ENCODE data around the gene SIL1.

SIL1 gene

DNA sequence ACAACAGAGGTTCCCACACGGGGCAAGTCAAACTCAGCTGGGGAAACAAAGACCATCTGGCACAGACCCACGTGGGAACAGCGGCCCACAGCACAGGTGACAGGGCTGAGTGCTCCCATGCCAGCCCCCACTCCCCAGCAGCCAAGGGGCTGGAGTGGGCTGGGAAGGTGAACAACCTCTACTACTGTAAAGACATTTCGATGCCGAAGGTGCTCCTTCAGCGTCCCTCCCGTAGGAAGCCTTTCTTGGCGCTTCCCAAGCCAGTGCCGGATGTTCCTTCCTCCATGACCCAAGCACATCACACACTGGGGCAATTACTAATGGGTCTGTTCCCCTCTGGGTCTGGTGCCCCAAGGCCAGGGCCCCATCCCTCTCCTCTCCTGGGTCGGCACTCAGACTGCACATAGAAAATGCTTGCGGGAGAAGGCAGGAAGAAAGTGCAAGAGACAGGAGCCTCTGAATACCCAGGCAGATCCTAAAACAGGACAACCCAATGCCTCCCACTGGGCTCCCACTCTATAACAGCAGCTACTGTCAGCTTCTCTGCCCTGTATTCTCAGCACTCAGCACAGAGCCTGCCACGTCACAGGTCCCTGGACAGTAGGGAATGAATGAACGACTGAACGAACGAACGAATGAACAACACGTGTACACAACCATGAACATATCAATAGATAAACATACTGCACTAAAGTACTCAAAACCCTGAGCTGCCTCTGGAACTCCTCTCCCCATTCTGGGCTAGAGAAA, 246.0 kb downstream of the SIL1 start:
- DNase-seq = no peak

DNA sequence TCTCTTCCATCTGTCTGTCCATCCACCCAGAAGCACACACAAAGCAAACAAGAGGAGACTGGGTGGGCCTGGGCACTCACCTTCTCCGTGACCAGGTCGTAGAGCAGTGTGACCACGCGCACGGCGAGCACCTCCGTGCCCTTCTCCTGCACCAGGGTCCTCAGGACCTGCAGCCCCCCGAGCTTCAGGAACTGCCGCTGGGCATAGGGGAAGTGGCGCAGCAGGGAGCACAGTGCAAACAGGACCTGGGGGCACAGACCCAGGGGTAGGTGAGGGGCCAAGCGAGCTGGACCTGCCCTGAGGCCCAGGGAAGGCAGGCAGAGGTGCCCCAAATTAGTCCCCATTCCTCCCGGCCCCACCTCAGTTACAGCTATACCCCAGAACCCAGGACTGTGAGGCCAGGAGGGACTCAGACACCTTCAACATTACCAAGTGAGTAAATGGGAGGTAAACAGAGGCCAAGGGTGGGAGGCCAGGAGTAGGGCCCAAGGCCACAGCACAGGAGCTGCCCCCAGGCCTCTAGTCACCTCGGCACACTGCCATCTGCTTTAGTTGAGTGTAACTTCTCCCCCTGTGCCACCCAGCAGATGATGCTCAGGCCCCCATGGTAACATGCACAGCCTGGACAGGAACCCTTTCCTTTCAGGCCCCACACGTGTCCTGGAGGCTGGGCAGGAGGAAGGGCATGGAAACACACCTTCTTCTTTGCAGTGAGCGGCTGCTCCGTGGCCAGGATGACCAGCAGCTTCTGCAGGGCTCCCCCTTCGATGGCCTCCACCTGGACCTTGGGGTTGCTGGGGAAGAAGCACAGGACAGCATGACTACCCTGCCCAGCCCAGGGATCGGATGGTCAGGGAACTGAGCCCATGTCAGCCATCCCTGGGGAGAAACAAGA, 246.8 kb downstream of the SIL1 start:
- DNase-seq = no peak

DNA sequence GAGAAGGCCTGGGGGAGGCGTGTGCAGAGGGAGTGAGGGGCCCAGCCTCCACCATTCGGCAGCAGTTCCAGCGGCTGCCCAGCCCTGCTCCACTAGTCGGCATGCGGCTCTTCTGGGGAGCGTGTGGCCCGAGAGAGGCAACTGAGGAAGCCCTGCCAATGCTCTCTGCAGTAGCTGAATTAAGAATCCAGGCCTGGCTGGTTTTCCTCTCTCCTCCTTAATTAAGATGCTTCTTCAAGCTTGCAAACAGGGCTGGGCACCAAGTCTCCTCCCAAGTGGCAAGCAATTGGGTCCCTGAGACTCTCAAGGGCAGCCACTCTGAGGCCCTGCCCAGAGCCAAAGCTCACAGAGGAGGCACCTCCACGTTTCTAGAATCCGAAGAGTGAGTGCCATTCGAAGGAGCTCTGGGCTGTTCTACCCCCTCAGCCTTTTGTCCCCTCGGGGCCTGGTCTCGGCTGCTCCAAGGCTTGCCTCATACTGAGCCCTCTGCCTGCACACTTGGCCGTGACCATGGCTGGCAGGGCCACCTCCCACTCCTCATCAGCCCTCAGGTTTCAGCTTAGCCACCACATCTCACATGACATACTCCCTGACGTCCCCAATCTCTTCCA, 247.6 kb downstream of the SIL1 start:
- no peak for DNase-seq

DNA sequence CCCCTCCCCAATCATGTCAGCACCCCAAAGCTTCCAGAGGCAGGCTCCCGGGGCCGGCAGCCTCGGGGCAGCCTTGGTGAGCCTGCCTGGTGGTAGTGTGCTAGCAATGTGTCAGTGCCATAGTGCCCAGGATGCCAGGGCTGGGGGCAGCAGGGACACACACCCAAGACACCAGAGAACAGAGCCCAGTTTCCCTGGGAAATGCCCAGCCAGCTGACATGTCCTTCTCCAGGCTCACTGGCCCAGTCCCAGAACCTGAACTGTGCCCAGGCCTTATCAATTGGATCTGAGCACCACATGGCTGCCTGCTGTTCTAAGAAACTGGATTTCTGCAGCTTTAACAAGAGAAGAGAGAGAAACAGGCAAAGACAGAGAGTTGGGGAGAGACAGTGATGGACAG, 248.2 kb downstream of the SIL1 start:
- DNase-seq = no peak

DNA sequence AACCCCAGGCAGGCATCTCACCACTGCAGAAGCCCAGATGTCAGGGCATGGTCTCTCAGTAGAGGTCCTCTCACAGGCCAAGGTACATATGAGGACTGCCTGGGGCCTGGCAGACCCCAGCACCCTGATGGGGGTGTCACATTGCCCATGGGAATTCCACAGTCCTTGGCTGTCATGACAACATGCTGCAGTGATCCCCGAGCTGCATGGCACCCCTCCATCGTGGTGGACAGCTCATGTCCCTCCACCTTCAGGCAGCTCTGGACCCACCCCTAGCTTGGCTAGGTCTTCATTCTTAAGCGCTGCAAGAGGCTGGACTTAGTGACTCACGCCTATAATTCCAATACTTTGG, 249.0 kb downstream of the SIL1 start:
- no peak for DNase-seq

DNA sequence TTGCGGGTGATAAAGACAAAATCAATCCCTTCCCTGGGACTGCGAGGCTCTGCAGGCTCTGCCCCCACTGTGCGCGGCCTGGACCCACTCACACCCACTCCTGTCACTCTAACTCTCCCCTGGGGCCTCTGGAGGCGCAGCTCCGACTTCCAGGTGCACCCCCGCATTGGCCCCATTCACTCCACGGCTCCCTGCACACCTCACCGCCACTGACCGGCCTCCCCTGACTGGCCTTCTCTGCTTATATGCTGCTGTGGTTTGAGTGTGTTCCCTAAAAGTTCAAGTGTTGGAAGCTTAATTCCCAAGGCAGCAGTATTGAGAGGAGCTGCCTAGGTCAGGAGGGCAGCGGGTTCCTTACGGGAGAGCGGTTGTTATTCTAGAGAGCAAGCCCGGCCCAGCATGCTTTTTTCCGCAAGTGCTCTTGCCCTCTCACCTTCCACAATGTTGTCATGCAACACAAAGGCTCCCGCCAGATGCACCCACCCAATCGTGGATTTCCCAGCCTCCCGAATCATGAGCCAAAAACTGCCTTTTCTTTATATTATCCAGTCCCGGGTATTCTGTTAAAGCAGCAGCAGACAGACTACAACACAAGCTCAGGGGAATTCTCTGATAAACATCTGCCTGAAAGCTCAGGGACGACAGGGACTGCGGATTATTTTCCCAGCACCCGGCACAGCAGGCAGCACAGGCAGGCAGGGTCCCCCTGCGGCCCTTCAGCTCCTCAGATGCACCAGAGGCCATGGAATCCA, 249.5 kb downstream of the SIL1 start:
- no peak for DNase-seq

DNA sequence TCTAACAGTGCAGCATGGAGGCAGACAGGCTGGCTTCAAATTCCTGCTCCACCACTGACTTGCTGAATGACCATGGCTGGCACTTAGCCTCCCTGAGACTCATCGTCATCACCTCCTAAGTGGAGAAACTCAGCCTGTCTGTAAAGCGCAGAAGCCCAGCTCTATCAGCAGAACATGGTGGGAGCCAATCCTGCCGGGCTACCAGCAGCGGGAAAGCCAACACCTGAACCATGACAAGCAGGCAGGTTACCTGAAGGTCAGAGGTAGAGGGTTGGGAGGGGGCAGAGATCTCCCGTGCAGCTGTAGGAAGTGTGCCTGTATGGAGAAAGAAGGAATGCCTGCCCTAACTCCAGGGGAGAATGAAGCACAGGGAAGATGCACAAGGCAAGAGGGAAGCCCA, 250.4 kb downstream of the SIL1 start:
- DNase-seq = no peak

DNA sequence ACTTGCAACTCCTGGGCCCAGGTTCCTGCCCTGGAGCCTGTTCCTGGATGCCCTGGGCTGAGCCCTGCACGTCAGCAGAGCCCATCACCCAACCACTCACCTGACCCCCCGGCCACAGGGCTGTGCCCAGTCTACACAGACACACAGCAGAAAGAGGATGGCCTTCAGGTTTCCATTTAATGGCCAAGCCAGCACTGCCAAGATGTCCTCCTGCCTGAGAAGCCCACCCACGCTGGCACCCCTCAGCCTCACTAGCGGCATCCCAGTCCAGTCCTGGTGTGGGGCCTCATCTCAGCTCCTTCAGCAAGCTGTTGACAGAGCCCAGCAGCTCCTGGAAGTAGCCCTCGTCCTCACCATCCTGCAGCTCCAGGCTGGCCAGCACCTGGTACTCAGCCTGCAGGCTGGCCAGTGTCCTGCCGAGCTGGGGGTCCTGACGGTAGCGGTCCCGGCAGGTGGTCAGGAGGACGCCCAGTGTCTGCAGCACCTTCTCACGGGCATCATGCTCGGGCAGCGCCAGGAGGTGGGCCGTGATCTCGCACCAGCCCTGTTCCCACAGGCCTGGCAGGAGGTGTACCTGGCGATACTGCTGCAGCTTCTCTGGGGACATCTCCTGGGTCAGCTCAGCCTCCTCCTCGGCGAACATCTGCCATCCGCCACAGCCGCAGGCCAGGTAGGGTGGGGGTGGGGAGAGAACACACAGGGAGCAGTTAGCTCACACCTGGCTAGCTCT, 251.2 kb downstream of the SIL1 start:
- no peak for DNase-seq

DNA sequence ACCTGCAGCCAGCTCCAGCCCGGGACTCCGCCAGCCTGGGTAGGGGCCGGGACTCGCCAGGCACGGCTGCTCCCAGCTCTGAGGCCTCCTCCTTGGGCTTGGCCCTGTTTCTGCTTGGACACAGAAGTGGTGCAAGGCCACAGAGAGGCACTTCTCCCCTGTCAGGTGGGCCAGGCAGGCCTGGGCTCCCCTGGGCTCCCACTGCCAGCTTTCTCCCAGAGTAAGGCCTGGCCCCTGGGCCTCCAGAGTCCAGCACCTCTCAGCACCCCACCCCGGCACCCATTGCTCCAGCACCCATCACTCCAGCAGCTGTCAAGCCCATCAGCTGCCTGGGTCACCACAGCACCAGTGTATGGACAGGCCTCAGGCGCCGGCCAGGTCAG, 251.9 kb downstream of the SIL1 start:
- no peak for DNase-seq

DNA sequence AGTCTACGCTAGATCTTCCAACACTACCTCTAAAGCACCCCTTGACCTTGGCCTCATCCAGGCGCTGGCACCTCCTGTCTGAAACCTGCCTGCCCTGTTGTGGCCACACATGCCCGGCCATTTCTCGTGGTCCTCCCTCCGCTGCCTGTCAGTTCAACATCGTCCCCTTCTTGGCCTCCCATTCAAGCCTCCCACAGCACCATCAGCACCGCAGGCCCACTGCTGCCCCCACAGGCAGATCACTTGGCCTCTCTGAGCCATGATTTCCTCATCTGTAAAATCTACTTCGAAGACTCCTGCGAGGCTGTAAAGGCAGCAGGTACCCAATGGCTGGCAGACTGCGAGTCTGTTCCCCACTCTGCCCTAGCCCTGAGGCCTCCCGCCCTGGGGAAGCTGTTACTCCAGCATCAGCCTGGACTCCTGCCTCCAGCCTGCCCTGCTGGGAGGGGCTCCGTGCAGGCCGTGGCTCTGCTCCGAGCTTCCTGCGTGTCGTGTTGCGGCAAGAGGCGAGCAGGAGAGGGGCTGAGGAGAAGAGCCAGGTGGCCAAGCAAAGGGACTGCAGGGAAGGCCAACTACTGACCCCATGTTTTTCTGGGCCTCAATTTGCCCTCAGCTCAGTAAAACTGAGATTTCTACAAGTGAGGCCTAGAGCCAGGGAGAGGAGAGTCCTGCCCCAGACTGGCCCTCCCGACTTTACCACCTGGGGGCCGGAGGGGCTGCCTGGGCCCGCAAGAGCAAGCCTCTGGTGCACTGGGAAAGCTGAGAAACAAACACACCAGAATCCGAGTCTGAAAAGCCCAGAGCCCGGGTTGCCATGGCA, 252.5 kb downstream of the SIL1 start:
- no peak for DNase-seq

DNA sequence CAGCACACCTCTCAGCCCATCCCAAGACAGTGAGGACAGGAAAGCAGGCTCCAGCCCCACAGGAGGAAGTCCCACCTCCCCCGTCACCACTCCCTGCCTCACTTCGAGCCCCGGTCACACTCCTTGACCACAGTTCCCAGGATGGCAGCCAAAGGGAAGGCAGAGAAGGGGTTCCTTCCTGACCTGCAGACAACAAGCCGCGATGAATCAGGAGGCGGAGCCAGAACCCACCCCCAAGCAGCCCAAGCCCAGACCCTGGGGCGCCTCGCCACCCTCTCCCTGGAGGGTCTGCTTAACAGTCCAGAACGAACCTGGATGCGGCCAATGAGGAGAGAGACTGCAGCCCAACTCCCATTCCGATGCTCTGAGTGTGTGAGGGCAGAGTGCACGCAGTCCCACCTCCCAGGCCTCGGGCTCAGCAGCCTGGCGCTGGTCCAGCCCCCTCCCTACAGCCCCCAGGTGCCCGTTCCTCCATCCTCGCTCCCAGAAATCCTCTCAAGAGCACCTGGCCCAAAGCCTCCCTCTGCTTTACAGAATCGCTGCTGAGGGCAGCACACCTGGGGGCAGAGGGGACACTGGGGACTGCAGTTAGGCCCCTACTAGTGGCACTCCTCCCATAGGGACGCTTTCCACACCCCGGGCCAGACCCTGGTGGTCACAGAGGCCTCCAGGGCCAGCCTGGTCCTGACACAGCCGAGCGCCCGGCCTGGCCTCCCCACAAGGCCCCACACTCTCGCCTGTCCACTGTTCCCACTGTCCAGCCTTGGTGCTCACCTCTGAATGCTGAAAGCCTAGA, 253.4 kb downstream of the SIL1 start:
- no peak for DNase-seq

DNA sequence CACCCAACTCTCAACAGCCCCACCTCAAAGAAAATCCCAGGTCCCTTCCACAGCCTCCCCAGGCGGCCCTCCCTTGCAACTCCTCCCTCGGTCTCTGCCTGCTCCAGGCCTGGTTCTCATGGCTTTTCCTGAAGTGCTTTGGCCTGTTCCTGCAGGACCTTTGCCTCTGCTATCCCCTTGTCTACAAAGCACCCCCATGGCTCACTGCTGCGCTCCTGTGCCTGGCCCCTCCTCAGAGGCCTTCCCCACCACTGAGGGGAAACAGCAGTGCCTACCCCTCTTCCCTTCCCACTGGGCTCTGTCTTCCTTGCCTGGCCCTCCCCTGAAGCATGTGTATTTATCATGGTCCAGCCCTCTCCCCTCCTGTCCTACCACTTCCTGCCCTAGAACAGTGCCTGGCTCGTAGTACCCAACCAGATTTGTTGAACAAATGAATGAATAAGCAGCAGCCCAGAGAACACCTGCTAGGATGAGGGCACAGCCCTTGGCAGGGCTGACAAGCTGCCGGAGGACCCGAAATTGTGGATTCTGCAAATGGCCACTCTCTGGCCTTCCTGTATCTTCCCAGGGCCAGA, 254.5 kb downstream of the SIL1 start:
- no peak for DNase-seq

DNA sequence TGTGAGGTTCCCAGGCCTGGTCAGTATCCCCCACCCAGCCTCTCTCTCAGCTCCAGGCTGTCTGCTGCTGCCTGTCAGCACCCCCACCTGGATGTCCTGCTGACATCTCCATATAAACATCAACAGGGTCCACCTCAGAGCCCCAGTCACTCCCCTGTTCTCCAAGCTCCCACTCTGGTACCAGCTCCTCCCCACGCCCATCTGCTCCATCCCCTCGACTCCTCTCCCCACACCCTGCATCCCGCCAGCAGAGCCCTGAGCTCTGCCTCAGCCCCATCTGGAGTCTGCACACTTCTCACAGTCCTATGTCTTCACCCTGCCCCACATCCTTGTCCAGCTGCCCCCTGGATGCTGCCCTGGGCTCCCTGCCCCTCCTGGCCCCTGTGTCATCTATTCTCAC, 255.3 kb downstream of the SIL1 start:
- no peak for DNase-seq

DNA sequence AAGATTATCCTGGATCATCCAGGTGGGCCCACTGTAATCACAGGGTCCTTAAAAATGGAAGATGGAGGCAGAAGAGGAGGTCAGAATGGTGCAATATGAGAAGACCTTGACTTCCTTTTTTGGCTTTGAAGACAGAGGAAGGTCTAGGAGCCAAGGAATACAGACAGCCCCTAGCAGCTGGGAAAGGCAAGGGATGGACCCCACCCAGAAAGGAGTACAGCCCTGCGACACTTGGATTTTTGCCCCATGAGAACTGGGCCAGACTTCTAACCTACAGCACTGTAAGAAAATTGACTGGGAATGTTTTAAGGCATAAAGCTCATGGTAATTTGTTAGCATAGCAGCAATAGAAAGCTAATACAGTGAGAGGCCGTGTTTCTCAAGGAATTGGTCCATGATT, 256.1 kb downstream of the SIL1 start:
- no peak for DNase-seq

DNA sequence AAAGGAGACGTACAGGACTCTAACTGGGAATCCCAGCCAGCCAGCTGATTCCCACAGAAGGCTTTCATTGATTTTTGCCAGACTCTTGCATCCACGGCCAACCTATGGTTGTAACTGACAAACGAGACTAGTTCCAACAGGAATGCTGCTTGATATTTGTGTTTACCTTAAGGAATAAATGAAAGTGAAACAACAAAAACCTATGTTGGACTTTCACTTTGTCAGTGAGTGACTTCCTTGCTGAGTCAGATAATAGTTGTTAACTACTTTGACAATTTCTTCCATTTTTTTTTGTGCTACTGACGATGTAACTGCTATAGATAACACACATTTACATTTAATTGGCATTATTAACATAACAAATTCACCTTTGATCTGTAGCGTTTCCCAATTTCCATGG, 259.6 kb downstream of the SIL1 start:
- no peak for DNase-seq

DNA sequence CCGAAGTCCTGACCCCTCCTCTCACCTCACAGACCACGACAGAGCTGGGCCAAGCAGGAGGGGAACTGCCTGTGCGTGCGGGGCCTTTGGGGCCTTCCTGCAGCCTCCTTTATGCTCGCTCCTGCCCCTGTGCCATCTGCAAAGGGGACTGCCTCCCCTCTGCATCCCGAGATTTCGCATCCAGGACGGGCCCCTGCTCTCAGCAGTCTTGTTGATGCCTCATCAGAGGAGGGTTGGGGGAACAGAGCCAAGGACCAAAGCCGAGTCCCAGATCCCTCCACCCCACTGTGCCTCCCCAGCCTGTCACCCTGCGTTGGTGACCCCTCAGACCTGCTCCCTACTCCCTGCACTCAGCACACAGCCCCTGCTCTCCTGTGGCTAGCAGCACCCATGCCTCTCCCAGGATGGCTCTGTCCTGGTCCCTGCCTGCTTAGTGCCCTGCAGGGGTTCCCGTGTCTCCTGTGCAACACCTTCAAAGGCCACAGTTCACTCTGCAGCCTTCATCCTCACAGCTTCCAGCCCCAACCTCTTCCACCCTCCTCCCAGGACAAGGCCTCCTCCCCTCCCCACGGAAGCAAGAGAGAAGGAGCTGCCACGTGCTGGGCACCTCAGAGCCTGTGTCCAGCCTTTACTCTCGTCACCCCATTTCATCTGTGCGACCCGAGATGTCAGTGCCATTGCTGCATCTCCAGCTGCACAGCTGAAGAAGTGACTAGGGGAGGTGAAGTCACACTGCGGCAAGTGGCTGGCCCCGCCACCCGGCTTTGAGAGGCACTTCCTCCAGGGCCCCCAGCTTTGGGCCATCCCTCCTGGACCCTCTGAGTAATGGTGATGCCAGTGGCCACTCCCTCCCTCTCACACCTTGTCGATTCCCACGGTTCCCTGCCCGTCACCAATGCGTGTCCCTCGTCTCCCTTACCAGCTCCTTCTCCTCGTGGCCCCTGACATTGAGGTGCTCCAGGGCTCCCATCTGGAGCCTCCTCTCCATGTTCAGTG, 260.5 kb downstream of the SIL1 start:
- DNase-seq = no peak

DNA sequence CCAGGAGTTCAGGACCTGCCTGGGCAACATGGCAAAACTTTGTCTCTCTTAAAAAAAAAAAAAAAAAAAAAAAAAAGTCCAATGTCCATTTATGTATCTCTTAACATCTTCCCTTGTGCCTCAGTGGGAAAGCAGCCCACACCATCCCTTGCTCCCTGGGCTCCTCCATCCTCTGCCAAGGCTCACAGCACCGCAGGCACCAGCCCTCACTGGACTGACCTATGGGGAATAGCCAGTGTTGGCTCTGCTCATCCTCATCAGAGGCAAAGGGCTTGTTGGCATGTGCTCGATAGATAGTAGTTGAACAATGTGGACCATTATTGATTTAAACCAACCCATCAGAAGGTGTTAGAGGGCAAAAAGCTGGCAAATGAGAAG, 261.2 kb downstream of the SIL1 start:
- DNase-seq = no peak

DNA sequence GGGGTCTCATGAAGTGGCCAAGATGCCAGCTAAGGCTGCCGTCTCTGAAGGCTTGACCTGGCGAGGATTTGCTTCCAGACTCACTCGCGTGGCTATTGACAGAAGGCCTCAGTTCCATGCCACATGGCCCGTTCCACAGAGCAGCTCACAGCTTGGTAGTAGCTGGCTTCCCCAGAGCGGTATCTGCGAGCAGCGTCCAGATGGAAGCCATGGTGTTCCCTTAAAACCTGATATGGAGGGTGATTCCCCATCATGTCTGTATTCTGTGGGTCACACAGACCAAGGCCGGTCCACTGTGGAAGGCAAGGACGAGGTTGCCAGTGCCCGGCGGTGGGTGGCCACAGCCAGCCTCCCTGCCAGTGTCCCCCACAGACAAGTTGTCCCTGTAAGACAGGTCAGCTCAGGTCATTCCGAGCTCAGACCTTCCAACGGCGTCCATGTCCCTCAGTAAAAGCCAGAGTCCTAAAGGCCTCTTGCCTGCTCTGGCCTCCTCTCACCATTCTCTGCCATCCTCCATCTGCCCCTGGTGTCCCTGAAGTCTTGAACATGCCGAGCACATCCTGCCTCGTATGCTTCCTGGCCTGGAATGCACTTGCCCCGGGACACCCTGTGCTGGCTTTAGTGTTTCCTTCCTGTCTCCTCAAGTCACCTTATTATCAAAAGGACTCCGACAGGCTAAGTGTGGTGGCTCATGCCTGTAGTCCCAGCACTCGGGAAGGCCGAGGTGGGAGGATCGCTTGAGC, 261.8 kb downstream of the SIL1 start:
- no peak for DNase-seq

DNA sequence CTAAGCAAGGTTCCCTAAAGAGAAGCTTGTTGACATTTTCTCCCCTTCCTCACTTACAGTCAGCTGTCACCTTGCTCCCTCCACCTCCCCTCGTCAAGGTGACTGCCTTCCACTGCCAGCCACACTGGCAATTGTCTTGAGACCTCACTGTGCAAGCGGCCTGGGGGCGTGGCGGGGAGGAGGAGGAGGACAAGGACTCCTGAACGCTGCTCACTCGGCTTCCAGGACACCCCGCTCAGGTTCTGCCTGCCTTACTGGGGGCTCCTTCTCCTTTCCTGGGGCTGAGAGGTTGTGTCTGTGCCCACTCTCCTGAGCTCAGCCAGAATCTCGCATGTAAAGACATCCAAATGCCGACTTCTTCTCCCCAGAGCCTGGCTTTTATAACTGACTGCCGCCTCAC, 262.7 kb downstream of the SIL1 start:
- no peak for DNase-seq

Data from NCI-H1092 (cell line).